HG03439 (cell line): Measurements from ENCODE around the gene ZNF747.
"Not testable (repeated sequence)": the region's sequence is repeated elsewhere in the genome, so short reads cannot be mapped to it uniquely, and the experiment has no call there.

Experiments used
- ATAC-seq: cut with Tn5 transposase; IDR thresholded peaks from one replicate; pipeline ENCODE4 v1.9.1; 2021; ENCODE audit warnings: mild to moderate bottlenecking, moderate library complexity; ENCODE audit not compliant: unreplicated experiment

ZNF747 gene

GRCh38 chr16:30557957-30558788 lies 23.5 kb upstream of the ZNF747 start, which contains the start of gene ZNF764:
TSS of gene ZNF764 (minus strand) at chr16:30558374. CDS start at chr16:30558182, 192 bp downstream.
- ATAC-seq, result peak; percentile 91

DNA sequence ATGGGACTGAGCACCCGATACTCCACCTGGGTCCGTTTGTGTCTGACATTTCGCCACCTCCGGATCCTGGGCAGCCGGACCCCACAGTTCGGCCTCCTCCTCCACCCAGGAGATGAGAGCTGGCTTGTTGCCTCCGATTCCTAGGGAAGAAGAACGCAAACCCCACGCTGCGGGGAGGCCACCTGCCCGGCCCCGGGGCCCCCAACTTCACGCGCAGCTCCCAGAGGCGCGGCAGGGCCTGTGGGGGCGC lies 23.0 kb upstream of the ZNF747 start:
- peak; percentile 19 for ATAC-seq

- no peak for ATAC-seq
Measured at GRCh38 chr16:30556125-30556473, 21.4 kb upstream of the ZNF747 start.

- ATAC-seq, result no peak
Measured at GRCh38 chr16:30555315-30556124, 20.9 kb upstream of the ZNF747 start.

GRCh38 chr16:30554557-30555314 lies 20.1 kb upstream of the ZNF747 start:
- no peak for ATAC-seq

- no peak for ATAC-seq
Measured at GRCh38 chr16:30553393-30553899, 18.8 kb upstream of the ZNF747 start.

DNA sequence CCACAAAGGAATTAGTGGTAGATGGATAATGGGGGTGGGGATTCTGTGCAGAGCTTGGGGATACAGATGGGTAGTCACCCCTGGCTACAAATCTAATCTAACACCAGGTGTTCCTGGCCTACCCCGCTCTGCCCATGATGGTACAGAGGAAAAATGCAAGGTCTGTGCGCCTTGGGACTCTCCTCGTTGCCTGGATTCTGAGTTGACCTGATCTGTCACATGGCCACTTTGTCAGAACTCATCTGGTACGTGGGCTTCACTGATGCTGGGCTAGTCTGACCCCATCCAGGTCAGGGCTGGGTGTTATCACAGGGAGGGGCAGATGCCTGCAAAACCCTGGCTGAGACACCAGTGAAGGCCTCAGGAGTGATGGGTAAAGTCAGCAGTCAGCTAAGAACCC lies 18.3 kb upstream of the ZNF747 start:
- no peak for ATAC-seq

GRCh38 chr16:30551781-30552180 lies 17.1 kb upstream of the ZNF747 start:
- ATAC-seq, result no peak

DNA sequence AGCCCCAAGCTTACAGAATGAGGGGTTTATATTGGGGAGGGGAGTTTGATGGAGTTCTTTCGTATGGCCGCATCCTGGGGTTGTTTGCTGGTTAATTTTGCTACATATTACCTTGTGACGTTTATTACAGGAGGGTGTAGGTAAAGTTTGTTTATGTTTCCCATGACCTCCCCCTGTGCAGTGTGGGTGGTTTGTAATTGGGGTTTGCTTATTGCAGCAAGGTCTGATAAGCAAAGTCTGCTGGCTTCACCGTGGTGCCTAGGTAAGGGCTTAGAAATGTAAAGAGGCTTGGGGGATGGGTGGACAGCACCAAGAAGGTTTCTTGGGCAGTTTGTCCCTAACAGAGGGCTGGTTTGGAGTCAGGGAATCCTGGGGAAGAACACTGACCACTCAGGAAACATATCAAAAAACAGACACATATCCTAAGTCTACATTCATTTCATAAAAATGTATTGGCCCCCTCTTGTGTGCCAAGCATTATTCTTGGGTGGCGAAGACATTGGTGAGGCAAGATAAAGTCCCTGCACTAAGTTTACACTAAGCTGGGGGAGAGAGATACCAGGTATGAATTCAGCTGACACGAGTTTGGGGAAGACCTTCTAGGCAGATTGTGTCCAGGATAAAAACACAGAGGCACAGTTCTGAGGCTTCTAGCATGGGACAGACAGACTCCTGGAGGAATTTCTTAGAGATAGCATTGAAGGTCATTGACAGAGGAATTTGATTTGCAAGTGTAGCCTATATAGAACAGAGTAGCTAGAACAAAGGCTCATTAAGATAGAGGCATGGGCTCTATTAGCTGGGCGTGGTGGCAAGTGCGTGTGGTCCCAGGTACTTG lies 14.0 kb upstream of the ZNF747 start:
- no peak for ATAC-seq

DNA sequence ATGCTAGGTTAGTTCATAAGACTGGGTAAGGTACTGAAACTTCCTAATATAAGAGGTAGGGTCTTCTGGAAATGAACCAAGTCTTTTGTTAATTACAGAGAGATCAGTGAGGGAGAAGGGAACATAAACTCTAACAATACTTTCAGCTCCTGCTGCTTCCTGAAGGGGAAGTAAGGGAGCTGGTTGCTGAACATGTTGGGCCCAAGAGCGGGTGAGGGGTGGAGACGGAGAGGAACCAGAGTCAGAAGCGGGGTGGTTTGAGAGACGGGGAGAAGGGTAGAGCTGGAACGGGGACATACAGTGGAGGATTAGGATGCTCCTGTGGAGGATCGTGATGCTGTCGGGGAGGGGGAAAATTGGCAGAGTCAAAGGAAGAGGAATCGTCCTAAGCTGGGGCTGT lies 11.5 kb upstream of the ZNF747 start:
- no peak for ATAC-seq

DNA sequence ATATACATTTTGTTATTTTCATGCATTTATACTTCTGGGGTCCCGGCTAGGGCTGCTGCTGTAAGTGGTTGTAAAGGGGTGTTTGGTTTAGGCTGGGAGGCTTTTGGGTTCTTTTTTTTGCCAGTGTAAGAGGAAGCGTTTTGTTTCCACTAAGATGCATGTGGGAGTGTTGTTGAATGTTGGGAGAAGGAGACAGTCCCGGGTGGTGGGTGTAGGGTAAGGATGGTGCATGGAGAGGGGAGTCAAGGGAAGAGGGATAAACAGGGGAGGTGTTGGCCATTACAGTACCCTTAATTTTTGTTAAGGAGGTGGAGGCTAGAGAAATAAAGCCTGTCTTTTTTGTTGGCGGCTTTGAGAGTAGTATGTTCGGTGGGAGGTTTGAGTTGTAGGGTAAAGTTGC lies 8.4 kb upstream of the ZNF747 start:
- no peak for ATAC-seq

GRCh38 chr16:30541502-30542329 lies 7.1 kb upstream of the ZNF747 start:
- ATAC-seq, result no peak

GRCh38 chr16:30540916-30541464 lies 6.3 kb upstream of the ZNF747 start:
- ATAC-seq, result not testable (repeated sequence)

- ATAC-seq, result not testable (repeated sequence)
Measured at GRCh38 chr16:30539986-30540526, 5.4 kb upstream of the ZNF747 start.

DNA sequence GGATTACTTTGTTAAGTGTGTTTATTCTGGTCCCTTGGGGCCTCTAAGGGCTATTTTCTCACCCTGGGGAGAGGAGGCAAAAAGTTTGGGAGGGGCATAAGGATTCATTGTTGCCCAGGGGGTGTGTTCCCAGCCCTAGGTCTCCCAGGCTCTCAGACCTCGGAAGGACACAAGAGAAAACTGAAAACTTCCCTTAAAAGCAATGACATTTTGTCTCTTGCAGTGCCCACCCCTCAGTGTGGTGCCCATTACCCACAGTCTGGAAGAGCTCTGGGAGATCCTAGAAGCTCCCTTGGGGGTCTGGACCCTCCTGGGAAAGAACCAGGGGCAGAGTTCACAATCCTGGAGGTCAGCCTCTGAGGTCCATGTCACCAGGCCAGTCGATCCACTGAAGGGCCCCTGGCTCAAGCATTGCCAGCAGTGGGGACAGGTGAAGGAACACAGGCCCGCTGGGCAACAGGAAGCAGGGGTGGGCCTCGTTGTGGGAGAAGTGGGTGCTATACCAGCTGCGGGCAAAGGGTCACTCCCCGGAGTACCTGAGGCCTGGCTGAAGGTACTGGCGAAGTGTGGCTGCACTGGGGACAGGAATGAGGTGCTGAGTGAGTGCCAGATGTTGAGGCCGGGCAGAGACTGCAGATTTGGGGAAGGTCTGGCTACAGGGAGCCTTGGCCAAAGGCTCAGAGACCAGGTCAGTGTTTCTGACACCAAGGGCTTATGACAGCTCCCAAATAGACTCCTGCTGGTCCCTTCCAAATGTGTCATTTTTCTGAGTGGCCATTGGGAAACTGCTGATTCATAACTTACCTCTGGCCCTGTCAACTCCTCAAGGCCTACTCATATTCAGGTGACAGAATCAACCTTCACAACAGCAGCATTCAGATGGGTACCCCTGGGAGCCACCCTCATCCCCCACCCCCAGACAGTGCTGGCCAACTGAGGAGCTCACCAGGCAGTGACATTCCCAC lies 4.6 kb upstream of the ZNF747 start:
- no peak for ATAC-seq

DNA sequence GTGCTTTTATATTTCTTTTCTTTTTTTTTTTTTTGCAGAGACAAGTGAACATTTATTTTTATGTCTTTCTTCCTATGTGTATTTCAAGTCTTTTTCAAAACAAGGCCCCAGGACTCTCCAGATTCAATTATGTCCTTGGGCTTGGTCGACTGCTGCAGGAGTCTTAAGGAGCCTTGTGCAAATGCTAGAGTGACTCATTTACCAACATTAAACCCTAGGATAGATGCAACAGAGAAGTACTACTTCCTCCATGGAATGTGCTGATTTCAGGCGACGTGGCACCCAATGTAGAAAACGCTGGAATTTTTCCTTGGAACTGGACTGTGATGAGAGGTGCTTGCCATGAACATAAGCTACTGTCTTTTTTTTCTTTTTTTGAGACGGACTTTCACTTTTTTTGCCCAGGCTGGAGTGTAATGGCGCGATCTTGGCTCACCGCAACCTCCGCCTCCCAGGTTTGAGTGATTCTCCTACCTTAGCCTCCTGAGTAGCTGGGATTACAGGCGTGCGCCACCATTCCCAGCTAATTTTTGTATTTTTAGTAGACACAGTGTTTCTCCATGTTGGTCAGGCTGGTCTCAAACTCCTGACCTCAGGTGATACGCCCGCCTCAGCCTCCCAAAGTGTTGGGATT lies 1.9 kb upstream of the ZNF747 start:
- not testable (repeated sequence) for ATAC-seq

DNA sequence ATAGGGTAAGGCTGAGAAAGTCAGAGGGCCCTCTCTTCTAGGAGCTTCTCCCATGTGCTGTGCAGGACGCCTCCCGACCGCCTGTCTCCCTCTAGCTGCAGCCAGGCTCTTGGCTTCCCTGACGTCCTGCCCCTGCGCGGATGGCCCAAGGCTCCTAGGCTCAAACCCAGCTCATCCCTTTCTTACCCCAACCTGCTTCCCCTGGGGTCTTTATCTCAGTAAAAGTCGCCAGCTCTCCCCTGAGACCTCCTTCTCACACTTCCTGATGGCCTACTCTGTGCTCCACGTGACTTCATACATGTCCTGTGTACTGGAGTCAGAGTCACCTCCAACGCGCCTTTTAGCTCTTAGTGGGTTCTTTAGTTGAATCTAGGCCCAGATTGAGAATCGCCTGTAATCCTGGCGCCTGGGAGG lies 1.1 kb upstream of the ZNF747 start:
- no peak for ATAC-seq
